GM19023 (cell line): ENCODE data around the gene CEP126.

Source experiments
- ATAC-seq: cut with Tn5 transposase; IDR thresholded peaks from one replicate; pipeline ENCODE4 v1.9.1; 2021; ENCODE audit warnings: mild to moderate bottlenecking, moderate library complexity; ENCODE audit not compliant: unreplicated experiment

Gene CEP126, protein sequence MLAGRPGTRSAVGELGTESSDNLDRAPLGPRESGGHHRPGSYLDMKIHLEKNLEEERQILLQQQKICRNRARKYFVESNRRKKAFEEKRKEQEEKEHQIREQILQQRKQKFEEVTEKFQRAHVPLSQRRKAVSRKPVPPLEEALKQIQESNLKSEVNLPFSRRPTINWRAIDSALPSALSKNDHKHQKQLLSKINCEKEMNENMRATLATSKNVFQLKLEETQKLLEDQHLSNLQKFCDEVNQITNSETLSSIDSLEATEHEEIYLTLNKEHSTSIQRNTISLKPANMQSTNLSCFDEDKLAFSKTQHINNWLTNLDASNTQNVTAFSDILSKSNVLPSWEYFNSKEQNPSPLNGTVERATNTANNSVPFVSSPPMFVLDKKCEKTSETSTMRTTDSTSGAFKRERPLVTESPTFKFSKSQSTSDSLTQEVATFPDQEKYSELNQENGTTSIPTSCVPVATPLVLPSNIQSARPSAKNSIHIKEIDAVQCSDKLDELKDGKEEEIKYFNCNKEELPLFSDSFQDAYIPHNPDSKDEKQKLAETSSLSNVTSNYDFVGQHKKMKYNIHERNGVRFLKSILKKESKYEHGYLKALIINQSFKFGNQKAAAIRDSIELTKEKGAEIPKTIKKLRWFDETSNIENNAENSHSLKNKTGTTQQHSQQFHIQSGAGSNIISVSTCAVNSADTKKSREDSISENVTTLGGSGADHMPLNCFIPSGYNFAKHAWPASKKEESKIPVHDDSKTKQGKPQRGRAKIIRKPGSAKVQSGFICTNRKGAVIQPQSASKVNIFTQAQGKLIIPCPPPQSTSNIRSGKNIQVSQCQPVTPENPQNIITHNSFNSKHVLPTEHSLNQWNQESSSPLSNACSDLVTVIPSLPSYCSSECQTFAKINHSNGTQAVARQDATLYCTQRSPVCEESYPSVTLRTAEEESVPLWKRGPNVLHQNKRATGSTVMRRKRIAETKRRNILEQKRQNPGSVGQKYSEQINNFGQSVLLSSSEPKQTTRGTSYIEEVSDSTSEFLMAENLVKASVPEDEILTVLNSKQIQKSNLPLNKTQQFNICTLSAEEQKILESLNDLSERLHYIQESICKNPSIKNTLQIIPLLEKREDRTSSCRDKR

GRCh38 chr11:101914738-101915426 is at the start of gene CEP126:
Gene CEP126, plus strand, starts transcription at chr11:101915010. Its CDS starts 275 bp downstream, at chr11:101915285.
- peak; percentile 100 for ATAC-seq

- no peak for ATAC-seq
Observed at GRCh38 chr11:101866619-101867491, 48.0 kb upstream of the CEP126 start.

GRCh38 chr11:101867951-101868350 is 46.9 kb upstream of the CEP126 start:
- no peak for ATAC-seq

DNA sequence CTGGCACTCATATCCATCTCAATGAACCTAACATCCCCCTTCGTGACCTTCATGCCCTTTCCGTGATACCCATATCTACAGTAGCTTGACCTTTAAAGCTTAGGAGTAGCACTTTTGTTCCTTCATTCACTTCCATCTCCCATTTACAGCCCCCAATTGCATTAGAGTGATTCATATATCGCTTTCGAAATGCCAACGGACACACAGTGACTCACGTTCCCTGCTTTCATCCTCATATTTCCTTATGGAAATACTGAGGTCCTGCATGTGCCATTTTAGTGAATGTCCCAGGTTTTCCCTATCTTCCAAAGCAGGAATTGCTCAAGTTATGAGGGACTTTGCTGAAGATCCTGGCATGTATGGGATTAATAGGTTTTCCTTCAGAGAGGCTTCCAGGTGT is 44.3 kb upstream of the CEP126 start:
- ATAC-seq: no peak

- no peak for ATAC-seq
Observed at GRCh38 chr11:101872171-101872882, 42.5 kb upstream of the CEP126 start.

DNA sequence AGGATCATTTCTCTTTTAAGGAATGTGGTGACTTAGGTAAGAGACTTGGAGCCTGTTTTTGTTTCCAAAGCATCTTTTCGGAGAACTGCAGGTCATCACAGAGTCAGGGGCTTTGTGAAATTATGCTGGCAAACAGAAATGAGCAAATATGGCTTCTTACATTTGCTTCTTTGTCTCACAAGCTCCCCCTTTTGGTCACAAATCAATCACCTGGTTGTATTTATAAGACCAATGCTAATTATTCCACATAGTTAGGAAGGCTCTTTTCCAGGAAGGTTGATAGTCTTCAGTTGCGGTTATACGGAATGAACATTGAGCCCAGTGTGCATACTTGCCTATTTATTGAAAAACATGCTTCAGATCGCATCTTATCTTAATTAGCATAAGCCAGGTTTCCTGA is 34.6 kb upstream of the CEP126 start:
- no peak for ATAC-seq

DNA sequence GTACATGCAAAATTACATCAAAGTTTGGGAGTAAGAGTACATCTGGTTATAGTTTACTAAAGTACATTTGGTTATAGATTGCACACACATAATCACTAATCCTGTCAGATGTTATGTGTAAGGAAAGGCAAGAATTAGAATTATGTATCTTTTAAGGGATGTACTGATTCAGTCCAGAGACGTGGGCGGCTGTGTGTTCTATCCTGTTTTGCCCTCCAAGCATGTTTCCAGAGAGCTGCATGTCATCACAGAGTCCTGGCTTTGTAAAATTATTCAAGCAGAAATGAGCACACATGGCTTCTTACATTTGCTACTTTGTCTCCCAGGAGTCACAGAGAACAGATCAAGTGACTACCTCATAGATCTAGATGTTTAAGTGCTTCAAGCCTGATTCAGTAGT is 33.2 kb upstream of the CEP126 start:
- ATAC-seq: no peak

DNA sequence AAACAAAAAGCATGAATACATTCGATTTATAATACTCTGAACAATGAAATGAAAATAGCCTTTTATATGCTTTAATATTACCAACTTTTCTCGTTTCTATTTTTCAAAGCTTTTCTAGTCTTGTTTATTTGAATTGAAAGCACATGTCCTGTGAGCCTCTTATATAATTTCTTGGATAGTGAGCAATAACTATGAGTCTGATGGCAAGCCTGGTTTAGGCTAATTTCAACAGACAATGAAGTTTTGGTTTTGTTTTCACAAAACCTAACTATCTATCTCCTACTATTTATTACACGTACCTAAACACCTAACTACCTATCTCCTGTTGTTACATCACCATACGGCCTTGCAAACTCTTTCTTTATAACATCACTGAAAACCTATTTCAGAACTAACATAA is 29.2 kb upstream of the CEP126 start:
- ATAC-seq: no peak

DNA sequence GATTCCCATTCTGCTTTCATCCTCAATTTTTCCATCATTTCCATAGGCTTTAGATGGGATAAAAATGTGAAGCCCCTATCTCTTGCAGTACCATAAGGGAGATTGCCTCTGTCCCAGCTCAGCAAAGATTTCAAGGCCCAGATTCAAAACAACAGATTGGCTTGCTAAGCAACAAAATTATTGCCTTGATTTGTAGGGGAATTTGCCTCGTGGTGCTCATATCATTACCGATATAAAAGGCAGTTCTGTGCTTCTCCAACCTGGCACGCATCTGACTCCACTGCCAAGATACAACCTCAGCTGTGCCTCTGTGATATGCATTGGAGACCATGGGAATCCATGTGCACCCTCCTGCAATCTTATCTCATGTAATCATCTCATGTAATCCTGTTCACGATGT is 25.0 kb upstream of the CEP126 start:
- ATAC-seq: no peak

GRCh38 chr11:101894505-101894904 is 20.3 kb upstream of the CEP126 start:
- ATAC-seq: no peak

DNA sequence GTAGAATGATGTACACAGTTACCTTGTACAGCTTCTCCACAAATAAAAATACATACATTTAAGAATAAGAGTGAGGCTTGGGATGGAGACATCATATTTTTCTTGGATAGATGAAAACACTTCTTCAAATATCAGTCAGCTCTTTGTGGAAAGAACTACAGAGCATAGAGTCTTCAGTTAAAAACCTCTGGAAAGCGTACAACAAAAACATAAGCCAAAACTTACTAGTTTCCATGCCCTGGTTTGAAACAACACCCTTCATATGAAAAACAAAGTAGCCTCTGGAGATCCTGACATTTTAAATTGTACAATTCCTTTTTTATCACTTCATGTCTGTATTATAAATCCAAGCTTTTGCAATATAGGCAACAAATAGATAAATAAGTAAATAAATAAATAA is 7.0 kb upstream of the CEP126 start:
- no peak for ATAC-seq

GRCh38 chr11:101909087-101909486 is 5.7 kb upstream of the CEP126 start:
- ATAC-seq: no peak

- no peak for ATAC-seq
Observed at GRCh38 chr11:101912823-101913284, 2.0 kb upstream of the CEP126 start.

- ATAC-seq: no peak
Observed at GRCh38 chr11:101913656-101914055, 1.2 kb upstream of the CEP126 start.

GRCh38 chr11:101914341-101914737 is 471 bp upstream of the CEP126 start:
- ATAC-seq: no peak

DNA sequence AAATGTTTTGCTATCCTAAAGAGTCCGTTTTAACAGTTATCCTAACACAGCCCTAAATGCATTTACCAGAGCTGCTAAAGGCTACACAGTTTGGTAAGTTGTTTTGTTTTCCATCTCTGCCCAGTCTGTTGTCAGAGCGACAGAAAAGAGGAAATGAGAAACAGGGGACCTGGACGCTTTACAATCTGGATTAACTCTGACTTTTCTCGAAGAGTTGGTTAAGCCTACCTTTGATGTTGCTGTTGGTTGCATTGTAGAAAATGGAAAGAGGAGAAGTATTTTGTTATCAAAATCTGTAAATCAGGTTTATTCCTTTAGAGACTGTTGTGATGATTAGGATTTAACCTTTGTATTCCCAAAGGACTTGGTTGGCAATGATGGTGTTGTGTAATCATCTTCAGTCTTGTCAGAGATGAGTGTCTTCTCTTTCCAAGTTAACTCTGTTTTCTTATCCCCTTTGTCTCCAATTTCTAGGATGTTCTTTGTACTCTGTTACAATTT is 1.0 kb downstream of the CEP126 start:
- ATAC-seq: no peak

- no peak for ATAC-seq
Observed at GRCh38 chr11:101916422-101916821, 1.6 kb downstream of the CEP126 start, which contains the start of gene ANGPTL5. Gene ANGPTL5, minus strand, starts transcription at chr11:101916522. Its CDS starts 8,613 bp downstream, at chr11:101907909.

DNA sequence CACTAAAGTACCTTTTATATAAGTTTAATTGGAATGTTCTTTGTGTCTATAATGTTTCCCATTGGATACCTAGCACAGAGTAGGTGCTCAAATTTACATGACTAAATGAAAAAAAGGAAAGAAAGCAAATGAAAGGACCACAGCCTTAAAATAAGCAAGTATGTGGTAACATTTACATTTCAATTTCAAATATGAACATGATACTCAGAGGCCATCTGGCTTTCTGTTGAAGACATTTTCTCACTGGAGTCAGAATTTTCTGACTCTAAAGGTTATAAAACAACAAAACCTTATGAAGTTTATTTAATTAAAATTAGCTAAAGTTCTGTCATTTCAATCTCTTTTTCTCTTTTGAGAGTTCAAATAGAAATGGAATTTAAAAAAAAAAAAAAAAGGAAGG is 2.4 kb downstream of the CEP126 start:
- no peak for ATAC-seq

- no peak for ATAC-seq
Observed at GRCh38 chr11:101920992-101921391, 6.2 kb downstream of the CEP126 start.
